Stimulated activated CD4-positive, alpha-beta T cell treated with anti-CD3 and anti-CD28 coated beads, Interleukin-1b, Interleukin-23, amount 100 ng/mL, for 48 hours (primary cell): ENCODE measurements around the gene RIMS1.

ENCODE experiments used
- DNase-seq: peaks from one replicate; pipeline ENCODE4 v3.0.0-alpha.2; 2020

Gene RIMS1

GRCh38 chr6:72365773-72366172 is 479.4 kb downstream of the RIMS1 start:
- no peak for DNase-seq

GRCh38 chr6:72367439-72367838 is 481.1 kb downstream of the RIMS1 start:
- DNase-seq, result no peak

- no peak for DNase-seq
Observed at GRCh38 chr6:72371473-72371872, 485.1 kb downstream of the RIMS1 start.

GRCh38 chr6:72374172-72374571 is 487.8 kb downstream of the RIMS1 start:
- no peak for DNase-seq

GRCh38 chr6:72374857-72375256 is 488.5 kb downstream of the RIMS1 start:
- DNase-seq, result no peak

GRCh38 chr6:72376736-72377135 is 490.4 kb downstream of the RIMS1 start:
- DNase-seq, result no peak

GRCh38 chr6:72381076-72381475 is 494.7 kb downstream of the RIMS1 start:
- no peak for DNase-seq

GRCh38 chr6:72382602-72383529 is 496.5 kb downstream of the RIMS1 start:
- DNase-seq, result no peak

GRCh38 chr6:72386324-72386723 is 500.0 kb downstream of the RIMS1 start:
- no peak for DNase-seq

- no peak for DNase-seq
Observed at GRCh38 chr6:72389698-72390097, 503.3 kb downstream of the RIMS1 start.

- DNase-seq, result no peak
Observed at GRCh38 chr6:72390548-72390947, 504.2 kb downstream of the RIMS1 start.

- DNase-seq, result no peak
Observed at GRCh38 chr6:72401865-72402264, 515.5 kb downstream of the RIMS1 start.

- no peak for DNase-seq
Observed at GRCh38 chr6:72403413-72403812, 517.1 kb downstream of the RIMS1 start.

- no peak for DNase-seq
Observed at GRCh38 chr6:72406517-72406916, 520.2 kb downstream of the RIMS1 start.

- no peak for DNase-seq
Observed at GRCh38 chr6:72410769-72411168, 524.4 kb downstream of the RIMS1 start.

GRCh38 chr6:72411872-72412708 is 525.7 kb downstream of the RIMS1 start:
- DNase-seq, result peak; percentile 76

GRCh38 chr6:72412709-72413044 is 526.3 kb downstream of the RIMS1 start:
- DNase-seq, result no peak

GRCh38 chr6:72413884-72414283 is 527.5 kb downstream of the RIMS1 start:
- DNase-seq, result no peak

- DNase-seq, result no peak
Observed at GRCh38 chr6:72414657-72415056, 528.3 kb downstream of the RIMS1 start.

GRCh38 chr6:72416744-72417465 is 530.6 kb downstream of the RIMS1 start:
- no peak for DNase-seq

- no peak for DNase-seq
Observed at GRCh38 chr6:72417759-72418158, 531.4 kb downstream of the RIMS1 start.

GRCh38 chr6:72418495-72418894 is 532.1 kb downstream of the RIMS1 start:
- no peak for DNase-seq

- no peak for DNase-seq
Observed at GRCh38 chr6:72419966-72420365, 533.6 kb downstream of the RIMS1 start.
